Neutrophil (primary cell): ENCODE data around the gene CLIC1.

Source experiments
- H3K27ac ChIP-seq: fragments of 200-600 bp; sonication (generic); 2 replicates; pipeline ENCODE4 v1.5.1; 2016; ENCODE audit warnings: mild to moderate bottlenecking, moderate library complexity
- H3K27me3 ChIP-seq: fragments of 200-600 bp; sonication (generic); 2 replicates; pipeline ENCODE4 v1.6.0; 2016; ENCODE audit warnings: mild to moderate bottlenecking
- H3K36me3 ChIP-seq: fragments of 200-600 bp; sonication (generic); 2 replicates; pipeline ENCODE4 v1.5.1; 2017
- H3K4me1 ChIP-seq, 2 experiments: fragments of 200-600 bp in 1 of 2; sonication (generic) in 1 of 2; 1 replicate in 1 of 2; 2 replicates in 1 of 2; pipeline versions ENCODE4 v1.5.1 to v1.6.1; 2013 to 2016; ENCODE audit warnings: low read depth in 1 of 2, low read length in 1 of 2, mild to moderate bottlenecking in 1 of 2, moderate library complexity in 1 of 2; ENCODE audit not compliant: control insufficient read depth in 1 of 2, insufficient read depth in 1 of 2
- H3K4me3 ChIP-seq, 2 experiments: fragments of 200-600 bp in 1 of 2; sonication (generic) in 1 of 2; 1 replicate in 1 of 2; 2 replicates in 1 of 2; pipeline ENCODE4 v1.5.1; 2013 to 2016; ENCODE audit warnings: low read depth in 1 of 2, low read length in 1 of 2, mild to moderate bottlenecking in 1 of 2, moderate library complexity in 1 of 2
- H3K9me3 ChIP-seq: fragments of 200-600 bp; sonication (generic); 2 replicates; pipeline ENCODE4 v1.5.1; 2016
- CTCF ChIP-seq: fragments of 200-600 bp; sonication (generic); IDR thresholded peaks from 2 replicates; pipeline ENCODE4 v1.5.1; 2016; ENCODE audit warnings: antibody characterized with exemption

The CLIC1 gene

GRCh38 chr6:31702819-31703716, 33.3 kb downstream of the CLIC1 start, which contains the start of gene ABHD16A:
ABHD16A (minus strand) TSS chr6:31703324; CDS start chr6:31703281, 43 bp downstream.
- TF ChIP-seq CTCF, result peak; percentile 68
- Histone ChIP-seq H3K4me1 (peaks cover 25% of the 10 kb centered on the region in 2 experiments), H3K27ac (peak within 1 kb of the TSS; percentile 99), H3K36me3 (peaks cover 30% of the 10 kb centered on the region), H3K9me3 (no peaks in the 10 kb centered on the region), H3K4me3 (peak within 1 kb of the TSS; percentile 78 to 93), H3K27me3 (no peaks in the 10 kb centered on the region)

- Histone ChIP-seq H3K27ac (peak overlapping the region; percentile 99), H3K36me3 (peaks cover 30% of the 10 kb centered on the region), H3K9me3 (no peaks in the 10 kb centered on the region), H3K4me3 (peak overlapping the region; percentile 78 to 93), H3K27me3 (no peaks in the 10 kb centered on the region), H3K4me1 (peaks cover 25% of the 10 kb centered on the region in 2 experiments)
- TF ChIP-seq CTCF, result no peak
These were observed 33.9 kb downstream of the CLIC1 start for GRCh38 chr6:31702405-31702818.

- Histone ChIP-seq H3K27me3 (no peaks in the 10 kb centered on the region), H3K4me1 (peaks cover 25% of the 10 kb centered on the region in 2 experiments), H3K36me3 (peaks cover 31% of the 10 kb centered on the region), H3K9me3 (no peaks in the 10 kb centered on the region), H3K4me3 (peak overlapping the region; percentile 78 to 93), H3K27ac (peak overlapping the region; percentile 99)
- TF ChIP-seq CTCF, result no peak
These were observed 34.5 kb downstream of the CLIC1 start for GRCh38 chr6:31701666-31702404.

GRCh38 chr6:31700740-31701401, 35.5 kb downstream of the CLIC1 start:
- peaks cover 39% of the 10 kb centered on the region for H3K36me3 ChIP-seq
- no peaks in the 10 kb centered on the region for H3K27me3 ChIP-seq
- H3K9me3 ChIP-seq, result no peaks in the 10 kb centered on the region
- H3K4me1 ChIP-seq, result peaks cover 25% of the 10 kb centered on the region in 2 experiments
- H3K4me3 ChIP-seq, result no peak overlapping the region
- TF ChIP-seq CTCF, result no peak
- H3K27ac ChIP-seq, result peak overlapping the region; percentile 99

GRCh38 chr6:31697555-31697954, 38.8 kb downstream of the CLIC1 start:
- TF ChIP-seq CTCF, result no peak
- Histone ChIP-seq H3K27ac (peak overlapping the region; percentile 51), H3K4me3 (no peak overlapping the region), H3K4me1 (peaks cover 16 to 18% of the 10 kb centered on the region in 2 experiments), H3K27me3 (no peaks in the 10 kb centered on the region), H3K36me3 (peaks cover 72% of the 10 kb centered on the region), H3K9me3 (no peaks in the 10 kb centered on the region)
